HepG2 (cell line): ENCODE measurements around the gene TULP4. TPM values are rescaled to one million over a fixed set of nuclear protein-coding genes. Genes with fewer than 3 reads are reported as not detected.

Source experiments
- CEBPB ChIP-seq: IDR thresholded peaks from 2 replicates; pipeline ENCODE4 v1.6.1; 2011; ENCODE audit warnings: low read depth, low read length, improper control_type of control experiment, borderline replicate concordance
- ERF ChIP-seq: IDR thresholded peaks from 2 replicates; pipeline ENCODE4 v1.6.1; 2018; ENCODE audit warnings: missing biosample characterization, missing genetic modification reagents
- GLI4 ChIP-seq: sonication (generic); formaldehyde crosslinking; IDR thresholded peaks from 2 replicates; pipeline ENCODE4 v1.5.1; 2020; ENCODE audit warnings: missing genetic modification reagents, mild to moderate bottlenecking, moderate library complexity, borderline replicate concordance
- IRX3 ChIP-seq: sonication (generic); formaldehyde crosslinking; IDR thresholded peaks from 2 replicates; pipeline ENCODE4 v1.8.1; 2023; ENCODE audit warnings: mild to moderate bottlenecking, low read depth, missing genetic modification reagents, borderline replicate concordance
- KAT2B ChIP-seq: fragments of 150-350 bp; IDR thresholded peaks from 2 replicates; pipeline ENCODE4 v1.6.1; 2014; ENCODE audit warnings: low read depth, low read length, borderline replicate concordance
- KDM1A ChIP-seq: IDR thresholded peaks from 2 replicates; pipeline ENCODE4 v1.6.1; 2016; ENCODE audit warnings: missing compliant biosample characterization
- MIER2 ChIP-seq: IDR thresholded peaks from 2 replicates; pipeline ENCODE4 v1.6.1; 2016; ENCODE audit warnings: missing biosample characterization, missing genetic modification reagents
- MTA1 ChIP-seq: sonication (generic); formaldehyde crosslinking; IDR thresholded peaks from 2 replicates; pipeline ENCODE4 v1.4.0; 2020; ENCODE audit warnings: missing genetic modification reagents, mild to moderate bottlenecking, borderline replicate concordance
- MXD1 ChIP-seq: sonication (generic); formaldehyde crosslinking; IDR thresholded peaks from 2 replicates; pipeline ENCODE4 v1.4.0; 2020; ENCODE audit warnings: mild to moderate bottlenecking, missing genetic modification reagents
- NCOA2 ChIP-seq: sonication (generic); formaldehyde crosslinking; IDR thresholded peaks from 2 replicates; pipeline ENCODE4 v1.8.0; 2022; ENCODE audit warnings: inconsistent platforms
- RARG ChIP-seq: sonication (generic); formaldehyde crosslinking; IDR thresholded peaks from 2 replicates; pipeline ENCODE4 v1.4.0; 2020; ENCODE audit warnings: low read depth, mild to moderate bottlenecking, missing genetic modification reagents
- RFXAP ChIP-seq: sonication (generic); formaldehyde crosslinking; IDR thresholded peaks from 2 replicates; pipeline ENCODE4 v1.4.0; 2020; ENCODE audit warnings: missing genetic modification reagents, borderline replicate concordance
- SMARCC2 ChIP-seq: fragments of 450-650 bp; IDR thresholded peaks from 2 replicates; pipeline ENCODE4 v1.6.1; 2017; ENCODE audit warnings: antibody characterized with exemption, mild to moderate bottlenecking
- SMC3 ChIP-seq: IDR thresholded peaks from 2 replicates; pipeline ENCODE4 v1.6.1; 2011; ENCODE audit warnings: low read length, improper control_type of control experiment
- SNAPC2 ChIP-seq: sonication (generic); formaldehyde crosslinking; IDR thresholded peaks from 2 replicates; pipeline ENCODE4 v1.8.1; 2022; ENCODE audit warnings: mild to moderate bottlenecking, missing genetic modification reagents
- SRSF9 ChIP-seq: fragments of 200-400 bp; formaldehyde crosslinking; IDR thresholded peaks from 2 replicates; pipeline ENCODE4 v1.6.1; 2018; ENCODE audit warnings: borderline replicate concordance, mild to moderate bottlenecking, low read depth, low read length; ENCODE audit not compliant: insufficient read depth, poor library complexity, severe bottlenecking
- TEAD3 ChIP-seq: optimal IDR thresholded peaks from 2 replicates; pipeline ENCODE3; 2016; ENCODE audit warnings: borderline replicate concordance
- ZBTB7B ChIP-seq: sonication (generic); formaldehyde crosslinking; IDR thresholded peaks from 2 replicates; pipeline ENCODE4 v1.4.0; 2020; ENCODE audit warnings: missing genetic modification reagents
- ZMYM2 ChIP-seq: sonication (generic); formaldehyde crosslinking; IDR thresholded peaks from 2 replicates; pipeline ENCODE4 v1.8.0; 2022; ENCODE audit warnings: mild to moderate bottlenecking, missing genetic modification reagents
- ZNF230 ChIP-seq: sonication (generic); formaldehyde crosslinking; IDR thresholded peaks from 2 replicates; pipeline ENCODE4 v1.4.0; 2020; ENCODE audit warnings: mild to moderate bottlenecking, missing genetic modification reagents
- ZNF256 ChIP-seq: sonication (generic); formaldehyde crosslinking; conservative IDR thresholded peaks from 2 replicates; pipeline ENCODE4 v1.4.0; 2020; ENCODE audit warnings: missing genetic modification reagents
- ZNF607 ChIP-seq: sonication (generic); formaldehyde crosslinking; IDR thresholded peaks from 2 replicates; pipeline ENCODE4 v1.5.1; 2020; ENCODE audit warnings: missing genetic modification reagents, mild to moderate bottlenecking, borderline replicate concordance
- ZNF75D ChIP-seq: sonication (generic); formaldehyde crosslinking; IDR thresholded peaks from 2 replicates; pipeline ENCODE4 v1.8.1; 2023; ENCODE audit warnings: missing genetic modification reagents, mild to moderate bottlenecking, borderline replicate concordance
- ZNF841 ChIP-seq: sonication (generic); formaldehyde crosslinking; IDR thresholded peaks from 2 replicates; pipeline ENCODE4 v1.8.1; 2023; ENCODE audit warnings: missing genetic modification reagents, borderline replicate concordance
- ZNF883 ChIP-seq: sonication (generic); formaldehyde crosslinking; IDR thresholded peaks from 2 replicates; pipeline ENCODE4 v1.5.1; 2020; ENCODE audit warnings: mild to moderate bottlenecking, missing genetic modification reagents; ENCODE audit errors: not compliant biosample characterization
- polyA plus RNA-seq, 8 experiments: library from polyadenylated mRNA; depleted of rRNA in 3 of 8; stranded (reverse) in 7 of 8; unstranded in 1 of 8; fragments of >200 nt; fragmentation: Illumina TruSeq in 4 of 8; extraction: Trizol in 4 of 8; gene quantifications; 2 replicates each; pipeline versions ENCODE4 v1.2.1 to v1.2.3, GENCODE V29; 2011 to 2016; ENCODE audit warnings: low read depth in 4 of 8, missing spikeins in 1 of 8, mixed read lengths in 1 of 8; ENCODE audit not compliant: insufficient read depth in 1 of 8
- total RNA-seq, 5 experiments: library from RNA; depleted of rRNA; stranded (reverse); fragments of >200 nt; fragmentation: Illumina TruSeq; extraction: Trizol; gene quantifications; 2 replicates each; pipeline ENCODE4 v1.2.3, GENCODE V29; 2016; ENCODE audit warnings: low read depth in 1 of 5
- TF ChIP-seq, protein P1 (sequence below): sonication (generic); formaldehyde crosslinking; conservative IDR thresholded peaks from 2 replicates; pipeline ENCODE4 v1.4.0; 2020; ENCODE audit warnings: missing genetic modification reagents
- TF ChIP-seq, protein P2 (sequence below): sonication (generic); formaldehyde crosslinking; IDR thresholded peaks from 2 replicates; pipeline ENCODE4 v1.4.0; 2020; ENCODE audit warnings: missing genetic modification reagents, mild to moderate bottlenecking, borderline replicate concordance
- TF ChIP-seq, protein P3 (sequence below): sonication (generic); formaldehyde crosslinking; IDR thresholded peaks from 2 replicates; pipeline ENCODE4 v1.4.0; 2020; ENCODE audit warnings: missing genetic modification reagents

The TULP4 gene
- total and polyA plus RNA-seq, 2 of the 13 experiments (the other 11 are each of a cell fraction or from before 2014, with no cell fraction given), result 21.1 to 122 TPM

GRCh38 chr6:158374020-158374419 lies 61.8 kb downstream of the TULP4 start (continued):
- TF ChIP-seq MIER2 (no peak), ZBTB7B (CRISPR knock-in tag) (no peak), NCOA2 (CRISPR knock-in tag) (no peak), IRX3 (no peak), CEBPB (peak; percentile 74), RFXAP (CRISPR knock-in tag) (no peak), KAT2B (no peak), SMC3 (no peak), ZMYM2 (CRISPR knock-in tag) (0 out of 2 replicates have a peak, but pooled peaks have one; percentile 51), ZNF75D (no peak), ZNF883 (CRISPR knock-in tag) (no peak), TEAD3 (CRISPR knock-in tag) (peak; percentile 59), ZNF607 (CRISPR knock-in tag) (no peak), RARG (no peak), ERF (CRISPR knock-in tag) (no peak), ZNF256 (CRISPR knock-in tag) (no peak), GLI4 (CRISPR knock-in tag) (no peak), SNAPC2 (CRISPR knock-in tag) (no peak), SRSF9 (no peak), KDM1A (CRISPR knock-in tag) (peak; percentile 72; the same call in 1 of the 2 replicates), ZNF230 (CRISPR knock-in tag) (no peak), MXD1 (CRISPR knock-in tag) (no peak), ZNF841 (CRISPR knock-in tag) (no peak), MTA1 (no peak), SMARCC2 (no peak)
- TF ChIP-seq, protein P1, sequence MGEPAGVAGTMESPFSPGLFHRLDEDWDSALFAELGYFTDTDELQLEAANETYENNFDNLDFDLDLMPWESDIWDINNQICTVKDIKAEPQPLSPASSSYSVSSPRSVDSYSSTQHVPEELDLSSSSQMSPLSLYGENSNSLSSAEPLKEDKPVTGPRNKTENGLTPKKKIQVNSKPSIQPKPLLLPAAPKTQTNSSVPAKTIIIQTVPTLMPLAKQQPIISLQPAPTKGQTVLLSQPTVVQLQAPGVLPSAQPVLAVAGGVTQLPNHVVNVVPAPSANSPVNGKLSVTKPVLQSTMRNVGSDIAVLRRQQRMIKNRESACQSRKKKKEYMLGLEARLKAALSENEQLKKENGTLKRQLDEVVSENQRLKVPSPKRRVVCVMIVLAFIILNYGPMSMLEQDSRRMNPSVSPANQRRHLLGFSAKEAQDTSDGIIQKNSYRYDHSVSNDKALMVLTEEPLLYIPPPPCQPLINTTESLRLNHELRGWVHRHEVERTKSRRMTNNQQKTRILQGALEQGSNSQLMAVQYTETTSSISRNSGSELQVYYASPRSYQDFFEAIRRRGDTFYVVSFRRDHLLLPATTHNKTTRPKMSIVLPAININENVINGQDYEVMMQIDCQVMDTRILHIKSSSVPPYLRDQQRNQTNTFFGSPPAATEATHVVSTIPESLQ (CRISPR knock-in tag), result no peak
- TF ChIP-seq, protein P2, sequence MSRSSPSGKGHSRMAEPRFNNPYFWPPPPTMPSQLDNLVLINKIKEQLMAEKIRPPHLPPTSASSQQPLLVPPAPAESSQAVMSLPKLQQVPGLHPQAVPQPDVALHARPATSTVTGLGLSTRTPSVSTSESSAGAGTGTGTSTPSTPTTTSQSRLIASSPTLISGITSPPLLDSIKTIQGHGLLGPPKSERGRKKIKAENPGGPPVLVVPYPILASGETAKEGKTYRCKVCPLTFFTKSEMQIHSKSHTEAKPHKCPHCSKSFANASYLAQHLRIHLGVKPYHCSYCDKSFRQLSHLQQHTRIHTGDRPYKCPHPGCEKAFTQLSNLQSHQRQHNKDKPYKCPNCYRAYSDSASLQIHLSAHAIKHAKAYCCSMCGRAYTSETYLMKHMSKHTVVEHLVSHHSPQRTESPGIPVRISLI (CRISPR knock-in tag), result peak; percentile 51; the same call in 1 of the 2 replicates
- TF ChIP-seq, protein P3, sequence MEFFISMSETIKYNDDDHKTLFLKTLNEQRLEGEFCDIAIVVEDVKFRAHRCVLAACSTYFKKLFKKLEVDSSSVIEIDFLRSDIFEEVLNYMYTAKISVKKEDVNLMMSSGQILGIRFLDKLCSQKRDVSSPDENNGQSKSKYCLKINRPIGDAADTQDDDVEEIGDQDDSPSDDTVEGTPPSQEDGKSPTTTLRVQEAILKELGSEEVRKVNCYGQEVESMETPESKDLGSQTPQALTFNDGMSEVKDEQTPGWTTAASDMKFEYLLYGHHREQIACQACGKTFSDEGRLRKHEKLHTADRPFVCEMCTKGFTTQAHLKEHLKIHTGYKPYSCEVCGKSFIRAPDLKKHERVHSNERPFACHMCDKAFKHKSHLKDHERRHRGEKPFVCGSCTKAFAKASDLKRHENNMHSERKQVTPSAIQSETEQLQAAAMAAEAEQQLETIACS (CRISPR knock-in tag), result no peak
